OCI-LY3 (cell line): Measurements from ENCODE around the gene CHEK1.
"Not testable (repeated sequence)": the region's sequence is repeated elsewhere in the genome, so short reads cannot be mapped to it uniquely, and the experiment has no call there.

Source experiments
- H2AFZ ChIP-seq: fragments of 200-600, 300-600 bp; shearing (Covaris generic); 2 replicates; pipeline ENCODE4 v1.6.0; 2014; ENCODE audit warnings: antibody characterized with exemption, low read depth, low read length
- H3K27ac ChIP-seq: fragments of 200-600, 300-600 bp; sonication (generic); 2 replicates; pipeline ENCODE4 v1.5.1; 2014; ENCODE audit warnings: mild to moderate bottlenecking, low read length, moderate library complexity, mixed read lengths
- H3K27me3 ChIP-seq: fragments of 200-600, 300-600 bp; sonication (generic); 2 replicates; pipeline ENCODE4 v1.6.1; 2014; ENCODE audit warnings: low read depth, low read length, mixed read lengths
- H3K36me3 ChIP-seq: fragments of 200-600, 300-600 bp; sonication (generic); replicated peaks from 2 replicates; pipeline ENCODE3; 2014; ENCODE audit warnings: low read depth, low read length, mixed read lengths
- H3K4me1 ChIP-seq: fragments of 300-600, 200-600 bp; sonication (generic); 2 replicates; pipeline ENCODE4 v1.6.1; 2014; ENCODE audit warnings: low read length, mixed read lengths
- H3K4me2 ChIP-seq: fragments of 200-600, 300-600 bp; sonication (generic); 2 replicates; pipeline ENCODE4 v1.6.1; 2014; ENCODE audit warnings: low read length, mixed read lengths
- H3K4me3 ChIP-seq: fragments of 300-600, 200-600 bp; sonication (generic); 2 replicates; pipeline ENCODE4 v1.5.1; 2014; ENCODE audit warnings: antibody characterized with exemption, mild to moderate bottlenecking, low read length, moderate library complexity
- H3K79me2 ChIP-seq: fragments of 300-600, 200-600 bp; shearing (Covaris generic); 2 replicates; pipeline ENCODE4 v1.6.1; 2014; ENCODE audit warnings: mild to moderate bottlenecking, low read length, mixed read lengths
- H3K9ac ChIP-seq: fragments of 300-600, 200-600 bp; shearing (Covaris generic); 2 replicates; pipeline ENCODE4 v1.6.0; 2014; ENCODE audit warnings: mild to moderate bottlenecking, low read length, moderate library complexity
- H3K9me3 ChIP-seq: fragments of 200-600, 300-600 bp; shearing (Covaris generic); 2 replicates; pipeline ENCODE4 v1.6.1; 2014; ENCODE audit warnings: low read length, mixed read lengths; ENCODE audit not compliant: insufficient read depth
- H4K20me1 ChIP-seq: fragments of 200-600, 300-600 bp; sonication (generic); 2 replicates; pipeline ENCODE4 v1.6.1; 2016; ENCODE audit warnings: low read length, mixed read lengths; ENCODE audit not compliant: insufficient read depth
- CTCF ChIP-seq: fragments of 200-600, 300-600 bp; sonication (generic); IDR thresholded peaks from 2 replicates; pipeline ENCODE4 v1.5.1; 2014; ENCODE audit warnings: antibody characterized with exemption, low read length, low read depth
- EZH2phosphoT487 ChIP-seq: fragments of 200-600 bp; shearing (Covaris generic); IDR thresholded peaks from 2 replicates; pipeline ENCODE4 v1.6.1; 2018; ENCODE audit warnings: antibody characterized with exemption, mixed run types, low read depth

The CHEK1 gene

GRCh38 chr11:125694951-125695350, 70.0 kb downstream of the CHEK1 start:
- Histone ChIP-seq H3K27me3 (no peaks in the 10 kb centered on the region), H3K36me3 (no peaks in the 10 kb centered on the region), H3K9me3 (no peaks in the 10 kb centered on the region), H3K9ac (no peak overlapping the region), H3K4me1 (no peaks in the 10 kb centered on the region), H3K4me3 (no peak overlapping the region), H3K4me2 (no peak overlapping the region), H2AFZ (no peak overlapping the region), H3K27ac (no peak overlapping the region), H4K20me1 (no peaks in the 10 kb centered on the region), H3K79me2 (no peaks in the 10 kb centered on the region)
- TF ChIP-seq EZH2phosphoT487 (no peak), CTCF (no peak)

GRCh38 chr11:125701018-125701610, 76.2 kb downstream of the CHEK1 start:
- no peaks in the 10 kb centered on the region for H3K79me2 ChIP-seq
- no peak overlapping the region for H3K9ac ChIP-seq
- H3K36me3 ChIP-seq, result no peaks in the 10 kb centered on the region
- no peaks in the 10 kb centered on the region for H4K20me1 ChIP-seq
- no peak for TF ChIP-seq CTCF
- no peak for TF ChIP-seq EZH2phosphoT487
- no peak overlapping the region for H2AFZ ChIP-seq
- no peaks in the 10 kb centered on the region for H3K27me3 ChIP-seq
- no peak overlapping the region for H3K27ac ChIP-seq
- no peak overlapping the region for H3K4me3 ChIP-seq
- H3K4me1 ChIP-seq, result no peaks in the 10 kb centered on the region
- H3K9me3 ChIP-seq, result no peaks in the 10 kb centered on the region
- H3K4me2 ChIP-seq, result no peak overlapping the region

GRCh38 chr11:125701858-125702621, 77.1 kb downstream of the CHEK1 start:
- H3K9me3 ChIP-seq, result no peaks in the 10 kb centered on the region
- TF ChIP-seq CTCF (no peak), EZH2phosphoT487 (no peak)
- H3K4me3 ChIP-seq, result no peak overlapping the region
- H3K79me2 ChIP-seq, result no peaks in the 10 kb centered on the region
- H3K36me3 ChIP-seq, result no peaks in the 10 kb centered on the region
- no peaks in the 10 kb centered on the region for H4K20me1 ChIP-seq
- no peak overlapping the region for H3K27ac ChIP-seq
- no peaks in the 10 kb centered on the region for H3K27me3 ChIP-seq
- no peak overlapping the region for H2AFZ ChIP-seq
- H3K4me1 ChIP-seq, result no peaks in the 10 kb centered on the region
- no peak overlapping the region for H3K4me2 ChIP-seq
- H3K9ac ChIP-seq, result no peak overlapping the region

GRCh38 chr11:125704686-125705085, 79.7 kb downstream of the CHEK1 start:
- H4K20me1 ChIP-seq, H3K79me2 ChIP-seq, H3K4me1 ChIP-seq, H3K9ac ChIP-seq, H2AFZ ChIP-seq, H3K9me3 ChIP-seq, H3K27me3 ChIP-seq, H3K36me3 ChIP-seq, H3K4me2 ChIP-seq, H3K27ac ChIP-seq, H3K4me3 ChIP-seq: not testable (repeated sequence)
